ENCODE data around the gene HMCES. TPM values are rescaled to one million over a fixed set of nuclear protein-coding genes. Genes with fewer than 3 reads are reported as not detected.

The HMCES gene
- polyA plus RNA-seq, 1 of the 3 experiments (the other 2 are of a cell fraction): 32.4 TPM

- TF ChIP-seq POLR2AphosphoS5 (IDR thresholded peaks at IDR 0.05; ENCODE audit: low read depth, low read length): no peak
- no peak for TF ChIP-seq YY1 (IDR thresholded peaks at IDR 0.05; ENCODE audit: low read depth)
- TF ChIP-seq FOSL2 (IDR thresholded peaks at IDR 0.05; ENCODE audit: borderline replicate concordance, low read depth): 0 out of 2 replicates have a peak, but pooled peaks have one; percentile 11
- TF ChIP-seq ZBTB33 (IDR thresholded peaks at IDR 0.05; ENCODE audit: borderline replicate concordance, low read depth): no peak
- no peak for TF ChIP-seq CTCF (IDR thresholded peaks at IDR 0.05)
- TF ChIP-seq FOXJ3 (CRISPR knock-in tag; IDR thresholded peaks at IDR 0.05): no peak
- no peak for TF ChIP-seq GATA2 (CRISPR knock-in tag; IDR thresholded peaks at IDR 0.05)
- Histone ChIP-seq H2AFZ (ENCODE audit: low read depth) (no peak overlapping the region), H3K4me1 (ENCODE audit: control insufficient read depth in 1 of 2, insufficient read depth in 2 of 2, low read depth in 1 of 2, low read length in 1 of 2) (peaks cover 0 to 14% of the 10 kb centered on the region in 2 experiments; a peak in 1 of 4 replicates), H3K36me3 (replicated peaks in 1 of 2; ENCODE audit: control insufficient read depth in 1 of 2, insufficient read depth in 2 of 2, low read length in 1 of 2) (no peaks in the 10 kb centered on the region), H4K20me1 (ENCODE audit: insufficient read depth) (no peaks in the 10 kb centered on the region), H3K9me2 (no peaks in the 10 kb centered on the region), H3K79me2 (ENCODE audit: insufficient read depth) (no peaks in the 10 kb centered on the region; the same call in 1 of the 2 replicates), H3K27ac (ENCODE audit: low read depth in 2 of 2, low read length in 1 of 2) (no peak overlapping the region), H3K27me3 (ENCODE audit: insufficient read depth) (no peaks in the 10 kb centered on the region), H3K4me3 (ENCODE audit: low read depth in 2 of 2, low read length in 1 of 2) (no peak overlapping the region), H3K9me3 (no peaks in the 10 kb centered on the region), H3F3A (replicated peaks; ENCODE audit: insufficient read depth) (peaks cover 12% of the 10 kb centered on the region), H3K9ac (no peak overlapping the region), H3K4me2 (no peak overlapping the region)
- ChIA-PET POLR2A (no interaction called here), CTCF (interaction anchor here (0.7 to 1.6 kb wide), 3 partner anchors 32 to 270 kb away, joined by 3 to 10 read pairs (median 4); no protein-coding TSS in a partner anchor)
- 38% methylated on average over 3 of the region's 3 CpGs for WGBS (ENCODE audit: low lambda C conversion rate)
- DNase-seq: no peak
These were observed 38.2 kb upstream of the HMCES start for GRCh38 chr3:129240436-129240835.

- peaks cover 8 to 13% of the 10 kb centered on the region in 2 experiments; a peak in 2 of 4 replicates for H3K4me1 ChIP-seq (ENCODE audit: control insufficient read depth in 1 of 2, insufficient read depth in 2 of 2, low read depth in 1 of 2, low read length in 1 of 2)
- no peaks in the 10 kb centered on the region for H3K9me3 ChIP-seq
- H4K20me1 ChIP-seq (ENCODE audit: insufficient read depth): no peaks in the 10 kb centered on the region
- peak overlapping the region; percentile 31; the same call in 1 of the 2 replicates for H2AFZ ChIP-seq (ENCODE audit: low read depth)
- no peaks in the 10 kb centered on the region for H3K36me3 ChIP-seq (replicated peaks in 1 of 2; ENCODE audit: control insufficient read depth in 1 of 2, insufficient read depth in 2 of 2, low read length in 1 of 2)
- DNase-seq: no peak
- H3K4me2 ChIP-seq: 0 out of 2 replicates have a peak overlapping the region, but pooled peaks have one; percentile 49
- ChIA-PET POLR2A (no interaction called here), CTCF (interaction anchor here (0.6 to 7.8 kb wide), 61 partner anchors 11 to 628 kb away, joined by 3 to 140 read pairs (median 5); partner anchors contain the start of genes CFAP92, CNBP and RAB43)
- no peaks in the 10 kb centered on the region for H3K9me2 ChIP-seq
- peak overlapping the region in 1 of 2 experiments; percentile 45; a peak in 1 of 4 replicates for H3K27ac ChIP-seq (ENCODE audit: low read depth in 2 of 2, low read length in 1 of 2)
- no peak overlapping the region for H3K9ac ChIP-seq
- WGBS (ENCODE audit: low lambda C conversion rate): 79% methylated on average over 5 of the region's 5 CpGs
- TF ChIP-seq CHD2 (IDR thresholded peaks at IDR 0.05; ENCODE audit: low read length, partially characterized antibody): no peak
- no peak for TF ChIP-seq CTCF (IDR thresholded peaks at IDR 0.05)
- no peak for TF ChIP-seq SIN3A (IDR thresholded peaks at IDR 0.05; ENCODE audit: borderline replicate concordance, low read depth, low read length)
- no peak for TF ChIP-seq POLR2AphosphoS5 (IDR thresholded peaks at IDR 0.05; ENCODE audit: low read depth, low read length)
- no peak for TF ChIP-seq FOXJ3 (CRISPR knock-in tag; IDR thresholded peaks at IDR 0.05)
- TF ChIP-seq TEAD4 (IDR thresholded peaks at IDR 0.05; ENCODE audit: borderline replicate concordance, insufficient read depth): no peak
- TF ChIP-seq USF2 (IDR thresholded peaks at IDR 0.05; ENCODE audit: borderline replicate concordance, low read depth, low read length): no peak
- TF ChIP-seq ELF1 (IDR thresholded peaks at IDR 0.05): no peak
- H3K79me2 ChIP-seq (ENCODE audit: insufficient read depth): peaks cover 26% of the 10 kb centered on the region
- peaks cover 20% of the 10 kb centered on the region for H3F3A ChIP-seq (replicated peaks; ENCODE audit: insufficient read depth)
- H3K27me3 ChIP-seq (ENCODE audit: insufficient read depth): no peaks in the 10 kb centered on the region
- H3K4me3 ChIP-seq (ENCODE audit: low read depth in 2 of 2, low read length in 1 of 2): no peak overlapping the region; a peak in 1 of 4 replicates
These were observed 33.5 kb upstream of the HMCES start for GRCh38 chr3:129245141-129245540.
